ENCODE results near the gene OR11A1.

The OR11A1 gene

DNA sequence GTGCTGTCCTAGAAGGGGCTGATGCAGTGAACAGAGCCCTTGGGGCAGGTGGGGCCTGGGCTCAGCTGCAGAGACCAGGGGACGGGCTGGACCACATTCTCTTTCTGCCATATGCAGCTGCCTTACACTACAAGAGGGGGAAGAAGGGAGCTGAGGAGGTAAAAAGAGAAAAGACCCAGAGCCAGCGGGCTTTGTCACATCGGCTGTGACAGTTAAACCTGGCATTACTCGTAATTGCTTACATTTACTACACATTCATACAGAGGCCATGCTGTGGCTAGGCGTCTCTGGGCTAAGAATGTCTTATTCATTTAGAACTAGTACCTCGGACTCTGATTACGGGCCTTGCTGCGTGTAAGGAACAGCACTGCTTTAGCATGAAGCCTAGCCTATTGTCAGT lies 43.7 kb upstream of the OR11A1 start:
- TF ChIP-seq, protein P1, sequence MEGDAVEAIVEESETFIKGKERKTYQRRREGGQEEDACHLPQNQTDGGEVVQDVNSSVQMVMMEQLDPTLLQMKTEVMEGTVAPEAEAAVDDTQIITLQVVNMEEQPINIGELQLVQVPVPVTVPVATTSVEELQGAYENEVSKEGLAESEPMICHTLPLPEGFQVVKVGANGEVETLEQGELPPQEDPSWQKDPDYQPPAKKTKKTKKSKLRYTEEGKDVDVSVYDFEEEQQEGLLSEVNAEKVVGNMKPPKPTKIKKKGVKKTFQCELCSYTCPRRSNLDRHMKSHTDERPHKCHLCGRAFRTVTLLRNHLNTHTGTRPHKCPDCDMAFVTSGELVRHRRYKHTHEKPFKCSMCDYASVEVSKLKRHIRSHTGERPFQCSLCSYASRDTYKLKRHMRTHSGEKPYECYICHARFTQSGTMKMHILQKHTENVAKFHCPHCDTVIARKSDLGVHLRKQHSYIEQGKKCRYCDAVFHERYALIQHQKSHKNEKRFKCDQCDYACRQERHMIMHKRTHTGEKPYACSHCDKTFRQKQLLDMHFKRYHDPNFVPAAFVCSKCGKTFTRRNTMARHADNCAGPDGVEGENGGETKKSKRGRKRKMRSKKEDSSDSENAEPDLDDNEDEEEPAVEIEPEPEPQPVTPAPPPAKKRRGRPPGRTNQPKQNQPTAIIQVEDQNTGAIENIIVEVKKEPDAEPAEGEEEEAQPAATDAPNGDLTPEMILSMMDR (IDR thresholded peaks at IDR 0.05; ENCODE audit: low read length): no peak
- no peak for TF ChIP-seq EZH2 (optimal IDR thresholded peaks at IDR 0.05; ENCODE audit: low read depth, low read length)
- no peak for TF ChIP-seq EZH2phosphoT487 (IDR thresholded peaks at IDR 0.05; ENCODE audit: low read length)
- H3K4me3 ChIP-seq (ENCODE audit: low read length): no peak overlapping the region

DNA sequence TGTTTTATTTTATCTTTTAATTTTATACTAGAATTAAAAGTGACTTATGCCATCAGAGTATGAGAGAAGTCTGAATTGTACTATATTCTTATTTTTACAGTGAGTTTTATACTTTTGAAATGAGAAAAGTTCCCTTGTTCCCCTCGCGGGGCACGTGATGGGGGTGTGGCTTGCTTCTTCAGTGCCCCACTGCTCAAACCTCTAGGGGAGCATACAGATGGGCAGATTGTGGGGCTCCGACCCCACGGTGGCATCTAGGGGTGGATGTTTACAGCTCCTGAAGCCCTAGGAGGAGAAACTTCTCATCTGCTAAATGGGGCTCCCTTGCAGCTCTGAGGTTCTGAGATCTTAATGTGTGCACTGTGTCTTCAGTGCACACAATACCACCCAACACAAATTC lies 42.8 kb upstream of the OR11A1 start:
- DNase-seq: no peak
- Histone ChIP-seq H3K4me1 (ENCODE audit: low read length) (no peaks in the 10 kb centered on the region), H4K20me1 (ENCODE audit: insufficient read depth, low read length) (no peaks in the 10 kb centered on the region), H3K36me3 (replicated peaks; ENCODE audit: insufficient read depth, low read length) (no peaks in the 10 kb centered on the region), H3K79me2 (ENCODE audit: low read length) (no peaks in the 10 kb centered on the region), H3K27ac (ENCODE audit: low read length) (no peak overlapping the region), H3K9me2 (replicated peaks; ENCODE audit: insufficient read depth, low read length) (no peaks in the 10 kb centered on the region), H3K27me3 (replicated peaks; ENCODE audit: insufficient read depth, low read length) (no peaks in the 10 kb centered on the region), H3F3A (ENCODE audit: insufficient read depth, low read length) (no peaks in the 10 kb centered on the region), H3K4me3 (ENCODE audit: low read length) (no peak overlapping the region), H3K4me2 (ENCODE audit: low read depth, low read length) (no peak overlapping the region), H2AFZ (ENCODE audit: low read length) (no peak overlapping the region), H3K9me3 (replicated peaks; ENCODE audit: insufficient read depth, low read length) (no peaks in the 10 kb centered on the region), H3K9ac (ENCODE audit: low read length) (no peak overlapping the region)
- TF ChIP-seq EZH2phosphoT487 (IDR thresholded peaks at IDR 0.05; ENCODE audit: low read length) (no peak), EZH2 (optimal IDR thresholded peaks at IDR 0.05; ENCODE audit: low read depth, low read length) (no peak)
- TF ChIP-seq, protein P1 (IDR thresholded peaks at IDR 0.05; ENCODE audit: low read length): no peak

More for the DNA sequence above, 43.7 kb upstream of the OR11A1 start:
- DNase-seq: no peak
- H4K20me1 ChIP-seq (ENCODE audit: insufficient read depth, low read length): no peaks in the 10 kb centered on the region
- H3K4me2 ChIP-seq (ENCODE audit: low read depth, low read length): no peak overlapping the region
- no peaks in the 10 kb centered on the region for H3K79me2 ChIP-seq (ENCODE audit: low read length)
- H3K9me2 ChIP-seq (replicated peaks; ENCODE audit: insufficient read depth, low read length): no peaks in the 10 kb centered on the region
- no peak overlapping the region for H3K27ac ChIP-seq (ENCODE audit: low read length)
- H2AFZ ChIP-seq (ENCODE audit: low read length): no peak overlapping the region
- H3F3A ChIP-seq (ENCODE audit: insufficient read depth, low read length): no peaks in the 10 kb centered on the region
- no peaks in the 10 kb centered on the region for H3K4me1 ChIP-seq (ENCODE audit: low read length)
- no peaks in the 10 kb centered on the region for H3K36me3 ChIP-seq (replicated peaks; ENCODE audit: insufficient read depth, low read length)
- H3K9ac ChIP-seq (ENCODE audit: low read length): no peak overlapping the region
- H3K9me3 ChIP-seq (replicated peaks; ENCODE audit: insufficient read depth, low read length): no peaks in the 10 kb centered on the region
- no peaks in the 10 kb centered on the region for H3K27me3 ChIP-seq (replicated peaks; ENCODE audit: insufficient read depth, low read length)

DNA sequence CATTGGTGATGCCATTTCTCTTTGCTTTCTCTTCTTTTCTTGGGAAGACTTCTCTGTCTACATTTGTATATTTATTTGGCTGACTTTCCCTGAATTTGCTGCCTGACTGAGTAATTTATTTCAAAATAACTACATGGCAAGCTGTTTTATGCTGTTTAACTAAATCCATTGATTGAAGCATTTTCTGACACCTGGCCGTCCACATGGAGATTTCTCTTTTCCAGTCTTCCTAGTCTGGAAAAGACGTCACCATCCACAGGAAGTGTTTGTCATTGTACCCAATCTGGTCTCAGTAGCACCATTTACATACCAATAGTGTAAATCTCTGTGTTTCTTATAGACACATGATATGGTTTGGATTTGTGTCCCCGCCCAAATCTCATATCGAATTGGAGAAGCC lies 40.1 kb upstream of the OR11A1 start:
- no peak for DNase-seq
- no peaks in the 10 kb centered on the region for H4K20me1 ChIP-seq (ENCODE audit: insufficient read depth, low read length)
- no peaks in the 10 kb centered on the region for H3K36me3 ChIP-seq (replicated peaks; ENCODE audit: insufficient read depth, low read length)
- H3K9me2 ChIP-seq (replicated peaks; ENCODE audit: insufficient read depth, low read length): no peaks in the 10 kb centered on the region
- H3F3A ChIP-seq (ENCODE audit: insufficient read depth, low read length): no peaks in the 10 kb centered on the region
- no peak overlapping the region for H3K9ac ChIP-seq (ENCODE audit: low read length)
- H3K4me2 ChIP-seq (ENCODE audit: low read depth, low read length): no peak overlapping the region
- no peak overlapping the region for H3K27ac ChIP-seq (ENCODE audit: low read length)
- no peaks in the 10 kb centered on the region for H3K79me2 ChIP-seq (ENCODE audit: low read length)
- H3K9me3 ChIP-seq (replicated peaks; ENCODE audit: insufficient read depth, low read length): no peaks in the 10 kb centered on the region
- no peaks in the 10 kb centered on the region for H3K4me1 ChIP-seq (ENCODE audit: low read length)
- H2AFZ ChIP-seq (ENCODE audit: low read length): no peak overlapping the region
- TF ChIP-seq EZH2 (optimal IDR thresholded peaks at IDR 0.05; ENCODE audit: low read depth, low read length): no peak
- H3K4me3 ChIP-seq (ENCODE audit: low read length): no peak overlapping the region
- H3K27me3 ChIP-seq (replicated peaks; ENCODE audit: insufficient read depth, low read length): no peaks in the 10 kb centered on the region

DNA sequence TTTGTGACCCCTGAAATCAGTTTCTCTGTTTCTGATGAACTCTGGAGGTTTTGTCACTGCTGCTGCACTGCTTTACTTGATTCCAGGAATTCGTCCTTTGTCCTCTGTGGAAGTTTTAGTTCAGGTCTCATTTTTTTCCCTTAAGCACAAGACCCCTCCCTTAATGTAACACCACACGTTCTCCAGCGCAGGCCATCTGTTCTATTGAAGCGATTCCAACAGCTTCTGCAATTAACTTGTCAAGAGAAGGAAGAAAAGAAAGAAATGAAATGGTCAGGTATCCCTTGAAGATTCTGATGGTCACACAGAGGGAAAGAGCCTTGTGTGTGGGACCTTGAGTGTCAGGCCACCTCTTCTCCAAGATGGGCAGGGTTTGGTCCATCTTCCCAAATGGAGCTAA lies 38.7 kb upstream of the OR11A1 start:
- TF ChIP-seq, protein P1 (IDR thresholded peaks at IDR 0.05; ENCODE audit: low read length): no peak
- TF ChIP-seq EZH2 (optimal IDR thresholded peaks at IDR 0.05; ENCODE audit: low read depth, low read length) (no peak), EZH2phosphoT487 (IDR thresholded peaks at IDR 0.05; ENCODE audit: low read length) (no peak)
- no peak overlapping the region for H3K27ac ChIP-seq (ENCODE audit: low read length)
- no peak overlapping the region for H2AFZ ChIP-seq (ENCODE audit: low read length)
- no peaks in the 10 kb centered on the region for H3K79me2 ChIP-seq (ENCODE audit: low read length)
- H4K20me1 ChIP-seq (ENCODE audit: insufficient read depth, low read length): no peaks in the 10 kb centered on the region
- H3K4me3 ChIP-seq (ENCODE audit: low read length): no peak overlapping the region
- H3K9ac ChIP-seq (ENCODE audit: low read length): no peak overlapping the region
- no peaks in the 10 kb centered on the region for H3F3A ChIP-seq (ENCODE audit: insufficient read depth, low read length)
- H3K4me2 ChIP-seq (ENCODE audit: low read depth, low read length): no peak overlapping the region
- no peak for DNase-seq
- no peaks in the 10 kb centered on the region for H3K27me3 ChIP-seq (replicated peaks; ENCODE audit: insufficient read depth, low read length)
- no peaks in the 10 kb centered on the region for H3K36me3 ChIP-seq (replicated peaks; ENCODE audit: insufficient read depth, low read length)
- no peaks in the 10 kb centered on the region for H3K9me2 ChIP-seq (replicated peaks; ENCODE audit: insufficient read depth, low read length)
- no peaks in the 10 kb centered on the region for H3K9me3 ChIP-seq (replicated peaks; ENCODE audit: insufficient read depth, low read length)
- no peaks in the 10 kb centered on the region for H3K4me1 ChIP-seq (ENCODE audit: low read length)
